Germinal center (tissue), 1 donor: Measurements from ENCODE around the gene MTHFD1L.
"Not testable (repeated sequence)": the region's sequence is repeated elsewhere in the genome, so short reads cannot be mapped to it uniquely, and the experiment has no call there.

ENCODE experiments used
- DNase-seq: peaks from one replicate; pipeline ENCODE4 v3.0.0; 2012; ENCODE audit warnings: mixed read lengths, low spot score

MTHFD1L gene

DNA sequence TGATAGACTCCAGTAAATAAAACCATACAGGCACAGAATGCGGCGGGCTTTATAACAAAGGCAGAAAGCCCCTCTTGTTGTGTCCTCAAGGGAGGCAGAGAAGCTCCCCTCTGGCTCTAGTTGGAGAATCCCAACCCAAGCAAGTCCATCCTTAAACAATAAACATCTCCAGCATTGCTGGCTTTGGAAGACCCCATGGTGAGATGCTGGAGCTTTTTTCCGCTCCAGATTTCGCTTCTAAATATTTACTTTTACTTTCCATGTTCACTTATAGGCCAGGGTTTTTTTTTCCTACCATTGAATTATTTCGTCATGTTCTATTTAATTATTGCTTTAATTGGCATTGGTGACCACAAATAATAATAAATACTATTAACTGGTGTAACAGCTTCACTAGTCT, 176.2 kb downstream of the MTHFD1L start:
- no peak for DNase-seq

DNA sequence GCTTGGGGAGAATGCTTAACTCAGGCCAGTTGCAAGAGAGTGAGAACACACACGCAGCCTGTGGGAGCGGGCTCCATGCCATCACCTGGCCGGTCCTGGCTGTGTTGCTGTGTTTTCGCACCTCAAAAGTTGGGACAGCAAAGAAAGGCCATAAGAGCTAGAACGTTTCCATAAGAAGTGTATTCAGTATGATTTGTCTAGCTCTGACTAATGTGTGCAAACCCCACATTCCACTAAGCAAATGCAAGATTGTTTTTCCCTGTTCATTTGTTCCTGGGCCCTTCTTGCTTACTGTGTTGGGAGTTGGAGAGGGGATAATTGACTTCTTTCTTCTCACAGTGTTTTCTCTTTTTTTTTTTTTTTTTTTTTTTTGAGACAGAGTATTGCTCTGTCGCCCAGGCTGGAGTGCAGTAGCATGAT, 177.4 kb downstream of the MTHFD1L start:
- not testable (repeated sequence) for DNase-seq

DNA sequence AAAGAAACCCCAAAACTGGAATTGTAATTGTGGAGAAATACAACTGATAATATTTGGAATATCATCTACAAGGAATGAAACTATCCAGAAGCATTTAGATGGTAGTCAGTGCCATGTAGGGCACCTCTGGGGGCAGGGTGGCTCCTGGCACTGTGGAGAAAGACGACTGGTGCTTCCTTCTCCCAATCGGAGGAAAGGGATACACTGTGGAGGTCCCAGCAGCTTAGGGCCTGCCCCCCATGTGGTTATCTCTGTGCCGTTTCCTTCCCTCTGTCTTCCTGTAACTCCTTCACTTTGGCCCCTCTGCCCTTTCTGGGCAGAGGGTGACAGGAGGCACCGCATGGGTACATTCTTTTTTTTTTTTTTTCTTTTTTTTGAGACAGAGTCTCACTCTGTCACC, 178.4 kb downstream of the MTHFD1L start:
- no peak for DNase-seq

DNA sequence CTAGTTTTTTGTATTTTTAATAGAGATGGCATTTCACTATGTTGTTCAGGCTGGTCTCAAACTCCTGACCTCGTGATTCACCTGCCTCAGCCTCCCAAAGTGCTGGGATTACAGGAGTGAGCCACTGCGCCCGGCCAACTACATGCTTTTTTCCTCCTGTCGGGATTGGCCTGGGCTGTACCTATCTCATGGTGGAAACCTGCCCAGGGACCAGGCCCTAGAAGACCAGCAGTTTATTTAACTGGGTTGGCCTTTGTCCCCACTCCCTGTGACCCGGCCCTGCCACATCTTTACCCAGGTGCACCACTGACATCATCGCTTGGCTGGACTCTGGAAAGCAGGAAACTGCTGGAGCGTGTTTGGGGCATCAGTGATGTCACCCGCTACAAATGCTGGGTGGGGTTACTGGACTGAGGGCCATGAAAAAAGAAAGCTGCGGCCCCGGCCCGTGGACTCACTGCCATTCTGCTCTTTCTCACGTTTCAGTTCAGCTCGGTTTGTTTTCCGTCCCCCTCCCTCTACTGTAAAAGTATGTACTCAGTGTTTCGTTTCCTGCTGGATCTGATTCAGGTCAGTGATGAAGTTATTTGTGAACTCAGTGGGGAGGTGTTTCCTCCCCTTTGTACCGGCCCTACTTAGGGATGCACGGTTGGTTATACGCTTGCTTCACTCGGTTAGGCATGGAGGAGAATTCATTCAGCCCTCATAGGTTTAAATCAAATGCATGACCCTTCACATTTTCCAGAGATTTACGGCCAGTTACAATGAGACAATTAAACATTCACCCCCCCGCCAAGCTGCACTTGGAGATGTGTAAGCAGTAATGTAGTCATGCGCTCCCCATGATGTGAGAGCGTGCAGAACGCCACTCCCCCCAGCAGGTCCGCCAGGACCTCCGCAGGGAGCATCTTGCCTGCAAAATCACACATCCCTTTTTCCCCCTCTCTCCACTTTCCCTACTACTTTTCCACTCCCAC, 179.3 kb downstream of the MTHFD1L start:
- DNase-seq, result no peak

DNA sequence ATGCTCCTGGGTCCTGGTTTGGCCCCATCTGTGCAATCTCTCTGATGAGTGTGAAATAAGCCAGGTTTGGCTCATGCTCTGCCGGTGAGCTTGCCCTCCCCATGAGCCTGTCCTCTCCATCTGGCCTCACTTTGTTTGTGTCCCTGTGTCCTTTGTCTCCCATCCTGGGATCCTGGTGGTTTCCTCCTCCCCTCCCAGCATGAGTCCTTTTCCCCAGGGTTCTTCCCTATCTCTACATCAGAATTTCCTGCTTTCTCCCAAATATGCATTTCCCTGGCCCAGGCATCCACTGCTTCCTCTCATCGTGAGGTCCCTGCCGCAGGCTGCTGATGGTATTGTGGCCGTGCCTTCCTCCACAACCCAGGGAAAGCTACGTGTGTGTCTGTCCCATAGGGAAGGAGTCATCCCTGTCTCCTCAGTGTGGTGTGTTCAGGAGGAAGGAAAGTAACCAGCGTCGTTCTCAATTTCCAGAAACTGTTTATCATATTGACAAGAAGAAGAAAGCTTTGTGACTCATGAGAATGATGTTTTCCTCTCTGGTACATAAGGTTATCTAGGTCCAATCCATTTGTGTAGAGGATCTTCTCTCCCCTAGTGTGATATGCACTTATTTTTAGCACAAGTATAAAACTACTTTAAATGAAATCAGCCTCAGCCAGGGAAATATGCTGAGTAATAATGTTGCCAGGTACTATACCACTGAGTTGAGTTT, 180.2 kb downstream of the MTHFD1L start:
- DNase-seq, result not testable (repeated sequence)

DNA sequence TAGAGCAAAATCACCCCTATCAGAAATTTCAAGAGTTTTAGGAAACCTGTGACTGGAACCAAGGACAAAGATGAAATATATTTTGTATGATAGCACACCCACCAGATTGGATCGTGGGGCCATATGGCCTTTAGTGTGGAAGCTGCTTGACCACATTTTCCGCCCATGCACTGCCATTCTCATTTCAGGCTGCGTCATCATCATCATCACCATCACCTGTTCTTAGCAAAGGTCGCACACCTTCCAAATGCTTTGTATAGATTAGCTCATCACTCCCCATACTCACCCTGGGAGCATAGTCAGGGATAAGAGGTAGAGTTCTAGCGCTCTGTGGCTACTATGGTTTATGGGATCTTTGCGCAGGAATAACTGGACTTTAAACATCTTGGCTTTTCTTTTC, 185.7 kb downstream of the MTHFD1L start:
- no peak for DNase-seq

DNA sequence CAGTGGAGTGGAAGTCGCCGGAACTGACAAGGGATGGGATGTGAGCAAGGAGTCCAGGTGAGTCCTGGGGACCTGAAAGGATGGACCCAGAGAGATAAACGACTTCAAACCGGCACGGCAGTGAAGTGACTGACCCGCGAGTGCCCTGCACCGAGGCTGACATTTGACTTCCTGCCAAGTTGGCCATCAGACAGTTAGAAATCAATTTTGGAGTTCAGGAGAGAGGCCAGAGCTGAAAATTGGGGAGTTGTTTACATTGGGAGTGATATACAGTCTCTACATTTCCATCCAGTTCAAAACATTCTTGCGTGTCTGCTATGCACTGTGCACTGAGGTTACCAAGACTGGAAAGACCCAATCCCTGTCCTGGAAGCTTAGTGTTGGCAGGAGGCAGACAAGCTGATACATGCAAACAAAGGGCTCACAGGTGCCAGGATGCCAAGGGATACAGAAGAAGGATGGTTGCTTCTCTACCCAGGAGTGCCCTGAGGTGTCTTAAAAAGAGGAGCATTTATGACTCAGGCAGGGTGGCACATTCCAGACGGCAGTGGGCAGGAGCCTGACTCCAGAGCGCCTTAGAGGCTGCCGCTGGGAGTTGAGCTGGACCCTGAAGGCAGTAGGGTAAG, 186.6 kb downstream of the MTHFD1L start:
- no peak for DNase-seq

DNA sequence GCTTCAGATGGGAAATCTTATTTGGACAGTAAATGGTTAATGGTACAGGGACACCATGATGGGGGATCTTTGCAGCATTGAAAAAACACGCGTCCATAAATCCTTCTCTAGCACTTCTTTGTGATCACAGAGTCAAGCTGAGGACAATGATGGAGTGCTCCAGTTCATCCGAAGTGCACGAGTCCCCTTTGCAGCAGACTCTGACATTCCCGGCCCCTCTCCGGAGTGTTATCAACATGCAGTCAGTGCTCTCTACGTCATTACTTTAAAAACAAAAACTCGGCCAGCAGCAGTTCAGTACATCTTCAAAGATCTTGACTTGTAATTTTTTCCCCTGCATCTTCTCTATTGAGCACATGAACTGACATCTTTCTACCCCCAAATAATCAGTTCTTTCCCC, 188.8 kb downstream of the MTHFD1L start:
- no peak for DNase-seq

DNA sequence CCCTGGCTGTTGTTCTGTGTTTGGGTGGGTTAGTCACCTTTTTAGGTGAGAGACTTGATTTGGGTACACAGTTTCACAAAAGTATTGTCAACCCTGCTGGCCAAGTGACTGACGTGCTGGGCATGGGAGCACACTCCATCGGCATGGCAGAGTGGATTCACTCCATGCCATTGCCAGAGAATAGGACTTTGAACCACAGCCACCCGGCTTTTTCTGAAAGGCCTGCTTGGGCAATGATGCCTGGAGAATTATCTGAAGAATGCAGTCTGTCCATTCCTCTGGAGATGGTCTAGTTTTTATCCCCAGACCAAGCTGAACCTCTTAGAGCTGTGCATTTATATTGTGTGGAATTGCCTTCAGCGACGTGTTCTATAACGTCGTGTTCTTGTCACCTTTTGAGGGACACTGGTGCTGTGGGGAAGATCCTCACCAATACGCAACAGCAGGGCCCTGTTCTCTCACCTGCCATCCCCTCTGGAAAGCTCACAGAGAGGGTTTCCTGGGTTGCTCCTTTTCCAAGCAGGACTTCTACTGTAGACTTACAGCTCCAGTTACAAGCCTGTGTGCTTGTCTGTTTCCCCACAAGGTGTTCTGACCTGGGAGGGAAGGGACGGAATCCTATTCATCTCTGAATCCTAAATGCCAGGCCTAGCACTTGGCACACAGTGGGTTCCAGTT, 190.9 kb downstream of the MTHFD1L start:
- DNase-seq, result no peak

DNA sequence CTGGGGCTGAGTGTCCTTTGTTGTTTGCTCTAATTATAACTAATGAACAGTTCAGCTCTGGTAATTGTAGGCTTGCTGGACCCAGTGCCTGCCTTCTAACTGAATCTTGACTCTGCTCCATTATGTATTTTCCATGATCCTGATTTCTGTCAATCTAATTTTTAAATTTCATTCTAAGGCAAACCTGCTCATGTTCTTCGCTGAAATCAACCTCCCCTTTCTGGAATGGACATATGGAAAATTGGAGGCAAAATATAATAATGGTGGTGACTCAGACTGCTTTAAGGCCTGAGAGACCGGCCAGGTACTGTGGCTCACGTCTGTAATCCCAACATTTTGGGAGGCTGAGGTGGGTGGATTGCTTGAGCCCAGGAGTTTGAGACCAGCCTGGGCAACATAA, 191.6 kb downstream of the MTHFD1L start:
- DNase-seq, result no peak

DNA sequence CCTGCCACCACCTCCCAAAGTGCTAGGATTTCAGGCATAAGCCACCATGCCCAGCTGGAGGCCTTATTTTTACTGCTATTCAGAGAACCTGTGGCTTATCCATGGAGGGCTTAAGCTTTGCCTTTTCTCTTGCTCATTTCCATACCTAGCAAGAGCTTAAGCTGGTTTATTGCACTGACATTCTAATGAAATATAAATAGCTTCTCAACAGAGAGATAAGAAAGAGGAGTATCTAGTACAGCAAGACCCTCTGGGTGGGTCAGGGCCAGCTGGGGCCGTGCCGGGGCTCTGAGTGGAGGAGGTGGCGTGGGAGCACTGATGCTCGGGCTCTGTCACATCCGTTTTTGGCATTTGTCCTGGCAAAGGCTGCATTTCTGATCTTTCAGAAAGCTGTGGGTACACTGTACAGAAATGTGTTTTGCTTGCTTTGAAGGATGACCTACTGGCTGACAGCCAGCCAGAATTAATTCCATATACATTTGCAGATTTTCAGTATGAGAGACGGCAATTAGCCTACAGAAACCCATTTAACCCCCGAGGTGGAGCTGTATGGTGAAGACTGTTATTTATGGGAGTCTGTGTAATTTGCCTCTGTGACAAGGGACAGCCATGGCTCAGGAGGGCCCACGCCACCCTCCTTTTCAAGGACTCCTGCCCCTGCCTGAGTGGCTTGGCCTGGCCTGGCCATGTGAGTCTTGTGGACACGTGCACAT, 192.7 kb downstream of the MTHFD1L start:
- DNase-seq, result no peak

DNA sequence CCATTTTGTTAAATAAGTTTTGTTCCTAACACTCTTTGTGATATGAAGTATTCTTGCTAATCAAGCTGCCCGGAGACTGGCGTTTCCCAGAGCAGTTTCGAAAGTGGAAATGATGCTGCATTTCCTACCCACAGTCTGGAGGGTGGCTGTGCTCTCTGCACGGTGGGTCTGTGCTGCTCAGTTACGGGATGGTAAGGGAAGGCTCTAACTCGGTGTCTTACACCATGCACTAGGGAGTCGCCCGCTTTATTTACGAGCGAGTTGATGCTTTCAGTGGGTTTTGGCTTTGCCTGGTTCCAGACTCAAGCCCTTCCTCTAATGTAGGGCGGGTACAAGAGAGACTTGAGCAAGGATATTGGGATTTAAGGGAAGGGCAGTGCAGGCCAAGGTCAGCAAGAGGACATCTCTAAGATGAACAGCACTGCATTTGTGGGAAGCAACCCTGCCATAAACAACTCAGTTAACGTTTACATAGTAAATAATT, 194.2 kb downstream of the MTHFD1L start:
- no peak for DNase-seq

DNA sequence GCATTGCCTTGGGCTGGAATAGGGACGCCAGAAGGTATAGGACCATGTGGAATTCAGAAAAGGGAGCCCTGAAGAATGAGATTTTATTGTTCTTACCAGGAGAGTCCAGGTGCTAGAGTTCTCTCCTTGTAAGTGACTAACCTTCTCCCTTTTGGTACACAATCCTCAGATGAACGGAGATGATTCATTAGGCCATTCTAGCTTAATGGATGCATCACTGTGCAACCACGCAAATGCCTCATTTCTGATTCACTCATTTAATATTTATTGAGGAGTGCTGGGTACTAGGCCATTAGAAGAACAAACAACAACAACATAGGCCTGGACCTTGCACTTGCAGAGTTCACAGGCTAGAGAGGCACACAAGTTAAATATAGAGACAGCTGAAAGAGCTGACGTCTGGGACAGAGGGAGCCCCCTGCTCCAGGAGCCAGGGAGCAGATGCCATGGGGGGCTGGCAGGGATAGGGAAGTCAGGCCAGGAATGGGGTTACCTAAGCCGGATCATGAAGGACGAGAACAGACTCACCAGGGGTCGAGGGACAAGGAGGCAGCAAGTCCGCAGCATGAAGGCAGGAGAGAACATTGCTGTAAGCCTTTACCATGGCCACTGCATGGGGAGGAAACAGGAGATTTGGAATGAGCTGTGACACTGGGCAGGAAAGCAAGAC, 194.7 kb downstream of the MTHFD1L start:
- DNase-seq, result no peak

DNA sequence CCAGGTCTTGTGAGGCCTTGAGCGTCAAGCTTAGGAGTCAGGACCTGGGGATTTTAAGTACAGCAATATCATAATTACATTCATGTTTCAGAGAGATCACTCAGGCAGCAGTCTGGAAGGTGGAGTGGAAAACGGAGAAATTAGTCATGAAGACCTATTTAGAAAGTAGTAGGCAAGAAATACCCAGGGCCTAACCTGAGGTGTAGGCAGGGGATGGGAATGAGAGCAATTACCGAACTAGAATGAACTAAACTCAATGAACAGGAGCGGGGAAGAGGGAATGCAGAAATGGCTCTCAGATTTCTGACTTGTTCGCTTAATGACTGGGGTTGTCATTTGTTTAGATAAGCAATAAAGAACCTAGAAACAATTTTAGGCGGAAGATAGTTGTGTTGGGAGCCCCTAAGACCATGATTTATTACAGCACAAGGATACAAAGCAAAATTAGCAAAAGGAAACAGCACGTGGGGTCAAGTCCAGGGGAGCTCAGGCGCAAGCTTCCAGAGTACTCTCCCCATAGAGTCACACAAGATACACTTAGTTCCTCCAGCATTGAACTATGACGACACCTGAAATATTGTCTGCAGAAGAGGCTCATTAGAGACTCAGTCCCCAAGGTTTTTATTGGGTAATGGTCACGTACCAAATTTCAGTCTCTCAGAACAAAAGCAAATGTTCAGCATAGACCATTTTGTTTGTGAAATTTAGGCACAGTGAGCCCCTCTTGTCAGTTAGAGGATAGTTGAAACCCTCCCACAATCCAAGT, 195.4 kb downstream of the MTHFD1L start:
- no peak for DNase-seq

DNA sequence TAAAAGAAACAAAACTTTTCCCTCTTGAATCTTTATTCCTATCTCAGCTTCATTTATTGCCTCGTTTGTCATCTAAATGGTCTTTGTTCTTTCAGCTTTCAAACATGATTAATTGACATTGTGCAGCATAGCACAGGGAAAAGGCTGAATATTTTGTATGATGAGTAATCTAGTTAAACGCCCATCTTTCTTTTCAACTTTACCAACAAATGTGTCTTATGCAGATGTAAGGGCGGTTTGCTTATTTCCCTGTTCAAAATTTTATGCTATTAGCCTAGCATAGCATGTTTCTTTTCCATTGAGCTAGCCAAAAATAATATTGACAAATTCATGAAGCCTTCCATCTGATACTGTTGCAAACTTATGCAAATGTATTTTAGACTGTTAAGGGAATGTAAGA, 197.8 kb downstream of the MTHFD1L start:
- no peak for DNase-seq

DNA sequence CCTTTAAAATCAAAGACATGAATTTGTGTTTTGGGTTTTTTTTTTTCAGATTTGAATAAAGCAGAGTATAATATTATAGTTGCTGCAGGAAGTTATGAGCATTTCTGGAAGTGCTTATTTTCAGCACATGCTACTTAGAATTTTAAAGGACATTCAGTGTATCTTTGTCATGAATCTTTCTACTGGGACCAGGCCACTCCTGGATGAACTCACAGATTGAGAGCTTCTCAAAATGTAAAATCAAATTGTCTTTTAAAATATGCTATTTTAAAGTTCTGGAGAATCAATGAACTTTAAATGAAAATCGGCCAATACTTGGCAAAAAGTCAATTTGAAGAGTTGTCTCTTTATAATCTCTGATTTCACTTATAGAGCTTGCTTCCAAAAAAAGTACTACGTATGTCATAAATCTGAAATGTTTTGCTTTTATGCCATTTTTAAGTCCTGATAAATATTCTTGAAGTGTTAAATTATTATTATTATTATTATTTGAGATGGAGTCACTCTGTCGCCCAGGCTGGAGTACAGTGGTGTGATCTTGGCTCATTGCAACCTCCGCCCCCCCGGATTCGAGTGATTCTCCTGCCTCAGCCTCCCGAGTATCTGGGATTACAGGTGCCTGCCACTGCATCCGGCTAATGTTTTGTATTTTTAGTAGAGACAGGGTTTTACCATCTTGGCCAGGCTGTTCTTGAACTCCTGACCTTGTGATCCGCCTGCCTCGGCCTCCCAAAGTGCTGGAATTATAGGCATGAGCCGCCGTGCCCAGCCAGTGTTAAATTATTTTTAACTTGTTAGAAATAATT, 198.5 kb downstream of the MTHFD1L start:
- DNase-seq, result no peak

DNA sequence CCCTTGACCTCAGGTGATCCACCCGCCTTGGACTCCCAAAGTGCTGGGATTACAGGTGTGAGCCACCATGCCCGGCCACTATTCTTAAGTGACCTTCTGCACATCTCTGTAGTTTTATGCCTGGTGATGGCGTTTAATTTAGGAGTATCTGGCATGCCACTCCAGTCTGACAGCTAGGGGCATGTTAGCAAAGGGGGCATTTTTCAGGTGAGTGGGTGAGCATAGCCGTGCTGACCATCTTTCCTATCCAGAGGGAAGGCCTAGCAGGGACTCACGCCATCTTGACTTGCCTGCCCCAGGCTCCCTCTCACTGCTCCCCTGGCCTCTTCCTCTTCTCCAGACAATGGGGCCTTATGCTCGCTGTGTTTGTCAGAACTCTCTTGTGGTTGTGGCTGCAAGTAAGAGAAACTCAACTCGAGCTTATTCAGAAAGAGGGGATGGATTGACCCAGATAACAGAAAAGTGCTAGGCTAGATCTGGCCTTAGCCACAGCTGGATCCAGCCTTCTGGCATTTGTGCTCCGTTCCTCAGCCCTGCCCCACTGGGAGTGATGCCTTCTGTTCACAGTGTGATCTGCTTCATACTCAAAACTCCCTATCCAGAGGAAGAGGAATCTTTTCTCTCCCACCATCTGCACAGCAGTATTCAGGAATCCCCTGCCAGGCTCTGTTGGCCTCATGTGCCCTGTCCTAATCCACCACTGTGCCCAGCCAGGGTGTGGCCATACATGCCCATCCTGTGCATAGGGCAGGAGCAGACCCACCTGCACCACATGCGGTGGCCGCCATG, 199.7 kb downstream of the MTHFD1L start:
- no peak for DNase-seq
